ENCODE measurements around the gene HLCS. TPM values are rescaled to one million over a fixed set of nuclear protein-coding genes. Genes with fewer than 3 reads are reported as not detected.

Gene HLCS
- total RNA-seq, 1 donor, result 59.7 TPM

GRCh38 chr21:36762642-36763041 lies 203.8 kb downstream of the HLCS start:
- Histone ChIP-seq H3K4me3 (ENCODE audit: insufficient read depth, low read length) (no peak overlapping the region), H4K20me1 (ENCODE audit: insufficient read depth, low read length) (no peaks in the 10 kb centered on the region), H3K79me2 (ENCODE audit: insufficient read depth, low read length) (no peaks in the 10 kb centered on the region), H3K27ac (ENCODE audit: low read depth, low read length) (no peak overlapping the region), H3K9me3 (ENCODE audit: low read depth, low read length) (no peaks in the 10 kb centered on the region), H3K4me2 (ENCODE audit: insufficient read depth, low read length) (no peak overlapping the region), H2AFZ (ENCODE audit: low read length) (no peak overlapping the region), H3K4me1 (ENCODE audit: insufficient read depth, low read length) (no peaks in the 10 kb centered on the region), H3K27me3 (ENCODE audit: insufficient read depth, low read length) (no peaks in the 10 kb centered on the region), H3K36me3 (ENCODE audit: insufficient read depth, low read length) (no peaks in the 10 kb centered on the region)
- TF ChIP-seq CTCF (IDR thresholded peaks at IDR 0.05; ENCODE audit: extremely low read depth, low read depth, low read length), result no peak
- DNase-seq (ENCODE audit: insufficient read length, low spot score, missing footprints), result no peak

- Histone ChIP-seq H3K27me3 (ENCODE audit: insufficient read depth, low read length) (no peaks in the 10 kb centered on the region), H3K4me3 (ENCODE audit: insufficient read depth, low read length) (no peak overlapping the region), H3K27ac (ENCODE audit: low read depth, low read length) (no peak overlapping the region), H4K20me1 (ENCODE audit: insufficient read depth, low read length) (no peaks in the 10 kb centered on the region), H3K4me2 (ENCODE audit: insufficient read depth, low read length) (no peak overlapping the region), H2AFZ (ENCODE audit: low read length) (no peak overlapping the region), H3K36me3 (ENCODE audit: insufficient read depth, low read length) (no peaks in the 10 kb centered on the region), H3K4me1 (ENCODE audit: insufficient read depth, low read length) (no peaks in the 10 kb centered on the region), H3K9me3 (ENCODE audit: low read depth, low read length) (no peaks in the 10 kb centered on the region), H3K79me2 (ENCODE audit: insufficient read depth, low read length) (no peaks in the 10 kb centered on the region)
- no peak for TF ChIP-seq CTCF (IDR thresholded peaks at IDR 0.05; ENCODE audit: extremely low read depth, low read depth, low read length)
- DNase-seq (ENCODE audit: insufficient read length, low spot score, missing footprints), result no peak
Measured at GRCh38 chr21:36761685-36762084, 204.8 kb downstream of the HLCS start.

- Histone ChIP-seq H3K27ac (ENCODE audit: low read depth, low read length) (no peak overlapping the region), H3K9me3 (ENCODE audit: low read depth, low read length) (no peaks in the 10 kb centered on the region), H2AFZ (ENCODE audit: low read length) (no peak overlapping the region), H3K36me3 (ENCODE audit: insufficient read depth, low read length) (no peaks in the 10 kb centered on the region), H3K4me3 (ENCODE audit: insufficient read depth, low read length) (no peak overlapping the region), H3K79me2 (ENCODE audit: insufficient read depth, low read length) (no peaks in the 10 kb centered on the region), H3K27me3 (ENCODE audit: insufficient read depth, low read length) (no peaks in the 10 kb centered on the region), H3K4me2 (ENCODE audit: insufficient read depth, low read length) (no peak overlapping the region), H3K4me1 (ENCODE audit: insufficient read depth, low read length) (no peaks in the 10 kb centered on the region), H4K20me1 (ENCODE audit: insufficient read depth, low read length) (no peaks in the 10 kb centered on the region)
- DNase-seq (ENCODE audit: insufficient read length, low spot score, missing footprints), result no peak
- no peak for TF ChIP-seq CTCF (IDR thresholded peaks at IDR 0.05; ENCODE audit: extremely low read depth, low read depth, low read length)
Measured at GRCh38 chr21:36759348-36760083, 207.0 kb downstream of the HLCS start.

GRCh38 chr21:36757196-36757595 lies 209.3 kb downstream of the HLCS start:
- DNase-seq (ENCODE audit: insufficient read length, low spot score, missing footprints), result no peak
- H3K27me3 ChIP-seq (ENCODE audit: insufficient read depth, low read length), result no peaks in the 10 kb centered on the region
- no peaks in the 10 kb centered on the region for H3K79me2 ChIP-seq (ENCODE audit: insufficient read depth, low read length)
- H3K36me3 ChIP-seq (ENCODE audit: insufficient read depth, low read length), result no peaks in the 10 kb centered on the region
- no peaks in the 10 kb centered on the region for H3K9me3 ChIP-seq (ENCODE audit: low read depth, low read length)
- no peak overlapping the region for H2AFZ ChIP-seq (ENCODE audit: low read length)
- H3K27ac ChIP-seq (ENCODE audit: low read depth, low read length), result no peak overlapping the region
- no peak overlapping the region for H3K4me2 ChIP-seq (ENCODE audit: insufficient read depth, low read length)
- no peak overlapping the region for H3K4me3 ChIP-seq (ENCODE audit: insufficient read depth, low read length)
- TF ChIP-seq CTCF (IDR thresholded peaks at IDR 0.05; ENCODE audit: extremely low read depth, low read depth, low read length), result no peak
- H3K4me1 ChIP-seq (ENCODE audit: insufficient read depth, low read length), result peaks cover 11% of the 10 kb centered on the region
- H4K20me1 ChIP-seq (ENCODE audit: insufficient read depth, low read length), result no peaks in the 10 kb centered on the region

Data from osteoblast (primary cell).